Measurements from ENCODE around the gene GDF3.

GDF3 gene

DNA sequence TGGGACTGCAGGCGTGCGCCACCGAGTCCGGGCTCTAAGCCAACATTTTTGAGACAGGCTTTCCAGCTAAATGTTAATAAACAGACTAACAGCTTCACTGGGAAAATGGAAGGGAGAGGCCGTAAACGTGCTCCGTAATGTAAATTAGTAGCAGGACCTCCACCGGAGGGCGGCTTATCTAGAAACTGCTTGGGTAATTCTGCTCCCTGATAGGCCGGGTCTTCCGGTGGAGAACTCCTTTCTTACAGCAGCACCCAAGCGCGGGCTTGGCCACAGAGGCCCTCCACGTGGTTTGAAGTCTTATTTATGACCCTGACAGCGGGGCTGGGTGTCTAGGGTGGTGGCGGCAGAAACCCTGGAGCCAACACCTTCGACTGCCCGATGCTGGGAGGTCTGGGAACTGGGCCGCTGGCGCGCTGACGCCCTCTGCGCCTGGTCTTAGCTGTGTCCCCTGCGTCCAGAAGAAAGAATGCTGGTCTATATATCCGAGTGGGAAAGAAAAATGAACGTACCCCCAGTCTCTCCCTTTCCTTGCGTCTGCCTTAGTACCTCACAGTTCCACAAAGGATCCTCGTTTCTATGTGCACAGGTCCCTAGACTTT is 17.4 kb upstream of the GDF3 start:
- Histone ChIP-seq H3K4me1 (ENCODE audit: control insufficient read depth, insufficient read depth, low read depth, low read length) (no peaks in the 10 kb centered on the region), H3K18ac (ENCODE audit: low read depth in 1 of 2, low read length in 2 of 2) (no peak overlapping the region), H3K4ac (ENCODE audit: low read depth in 1 of 2, low read length in 2 of 2) (no peak overlapping the region), H2BK5ac (ENCODE audit: low read depth, low read length, poor library complexity, severe bottlenecking) (no peak overlapping the region), H3K79me1 (replicated peaks; ENCODE audit: low read length, poor library complexity, severe bottlenecking) (no peaks in the 10 kb centered on the region), H3K27me3 (ENCODE audit: control insufficient read depth in 1 of 2, insufficient read depth in 1 of 2, low read length in 2 of 2) (peaks cover 0 to 6% of the 10 kb centered on the region in 2 experiments), H2BK120ac (ENCODE audit: low read depth, low read length) (no peak overlapping the region), H3K9ac (ENCODE audit: low read length) (no peak overlapping the region), H3K23ac (ENCODE audit: low read length in 2 of 2) (no peak overlapping the region), H2BK12ac (ENCODE audit: low read length in 2 of 2) (no peak overlapping the region), H3K4me2 (ENCODE audit: low read length, poor library complexity, severe bottlenecking) (no peak overlapping the region), H2BK15ac (ENCODE audit: low read depth, poor library complexity, severe bottlenecking) (no peak overlapping the region), H3K9me3 (ENCODE audit: control insufficient read depth, low read length) (no peaks in the 10 kb centered on the region), H3K14ac (ENCODE audit: low read length in 2 of 2) (no peak overlapping the region), H3K4me3 (ENCODE audit: insufficient read depth in 1 of 2, low read depth in 1 of 2, low read length in 2 of 2) (no peak overlapping the region), H2AFZ (ENCODE audit: low read depth, low read length) (no peak overlapping the region), H4K91ac (ENCODE audit: low read length) (no peak overlapping the region), H4K8ac (ENCODE audit: low read length) (no peak overlapping the region), H2AK5ac (ENCODE audit: low read length, severe bottlenecking) (no peak overlapping the region), H3K36me3 (ENCODE audit: control insufficient read depth in 1 of 2, insufficient read depth in 2 of 2, low read depth in 1 of 2, low read length in 2 of 2) (no peaks in the 10 kb centered on the region), H3K27ac (ENCODE audit: low read length, poor library complexity, severe bottlenecking) (no peak overlapping the region)
- 90% methylated on average over 27 of the region's 28 CpGs for WGBS
- DNase-seq: no peak

DNA sequence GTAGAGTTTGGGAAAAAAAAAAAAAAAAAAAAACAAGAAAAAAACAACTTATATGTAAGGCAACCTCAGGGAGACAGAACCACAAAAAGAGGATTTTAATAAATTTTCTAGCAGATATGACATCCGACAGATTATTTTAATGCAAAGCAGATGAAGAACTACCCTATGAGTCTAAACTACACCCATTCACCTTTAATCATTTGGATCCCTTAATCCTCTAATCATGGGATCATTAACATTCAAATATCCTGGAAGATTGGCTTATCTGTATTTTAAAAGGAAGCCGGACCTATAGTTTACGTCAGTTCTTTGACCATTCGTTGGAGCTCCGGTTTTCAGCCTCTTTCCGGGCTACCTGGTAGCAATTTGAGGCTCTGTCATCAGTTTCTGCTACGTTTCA is 15.6 kb upstream of the GDF3 start, which contains the start of gene DPPA3:
DPPA3 (plus strand) TSS at position 301 of the 400 bp plus-strand sequence. CDS start 138 bp downstream, outside the sequence.
- Histone ChIP-seq H3K79me1 (replicated peaks; ENCODE audit: low read length, poor library complexity, severe bottlenecking) (no peaks in the 10 kb centered on the region), H4K8ac (ENCODE audit: low read length) (no peak within 1 kb of the TSS), H3K4me1 (ENCODE audit: control insufficient read depth, insufficient read depth, low read depth, low read length) (no peaks in the 10 kb centered on the region), H3K36me3 (ENCODE audit: control insufficient read depth in 1 of 2, insufficient read depth in 2 of 2, low read depth in 1 of 2, low read length in 2 of 2) (no peaks in the 10 kb centered on the region), H3K27me3 (ENCODE audit: control insufficient read depth in 1 of 2, insufficient read depth in 1 of 2, low read length in 2 of 2) (peaks cover 0 to 6% of the 10 kb centered on the region in 2 experiments), H3K9ac (ENCODE audit: low read length) (no peak within 1 kb of the TSS), H2BK120ac (ENCODE audit: low read depth, low read length) (no peak within 1 kb of the TSS), H3K23ac (ENCODE audit: low read length in 2 of 2) (no peak within 1 kb of the TSS), H2BK12ac (ENCODE audit: low read length in 2 of 2) (no peak within 1 kb of the TSS), H3K4ac (ENCODE audit: low read depth in 1 of 2, low read length in 2 of 2) (no peak within 1 kb of the TSS), H2AK5ac (ENCODE audit: low read length, severe bottlenecking) (no peak within 1 kb of the TSS), H2BK15ac (ENCODE audit: low read depth, poor library complexity, severe bottlenecking) (no peak within 1 kb of the TSS), H3K4me3 (ENCODE audit: insufficient read depth in 1 of 2, low read depth in 1 of 2, low read length in 2 of 2) (no peak within 1 kb of the TSS), H2AFZ (ENCODE audit: low read depth, low read length) (no peak within 1 kb of the TSS), H3K18ac (ENCODE audit: low read depth in 1 of 2, low read length in 2 of 2) (no peak within 1 kb of the TSS), H3K9me3 (ENCODE audit: control insufficient read depth, low read length) (no peaks in the 10 kb centered on the region), H2BK5ac (ENCODE audit: low read depth, low read length, poor library complexity, severe bottlenecking) (no peak within 1 kb of the TSS), H3K14ac (ENCODE audit: low read length in 2 of 2) (no peak within 1 kb of the TSS), H3K4me2 (ENCODE audit: low read length, poor library complexity, severe bottlenecking) (no peak within 1 kb of the TSS), H3K27ac (ENCODE audit: low read length, poor library complexity, severe bottlenecking) (no peak within 1 kb of the TSS), H4K91ac (ENCODE audit: low read length) (no peak within 1 kb of the TSS)
- no peak for DNase-seq
- 91% methylated on average over 7 of the region's 7 CpGs for WGBS

DNA sequence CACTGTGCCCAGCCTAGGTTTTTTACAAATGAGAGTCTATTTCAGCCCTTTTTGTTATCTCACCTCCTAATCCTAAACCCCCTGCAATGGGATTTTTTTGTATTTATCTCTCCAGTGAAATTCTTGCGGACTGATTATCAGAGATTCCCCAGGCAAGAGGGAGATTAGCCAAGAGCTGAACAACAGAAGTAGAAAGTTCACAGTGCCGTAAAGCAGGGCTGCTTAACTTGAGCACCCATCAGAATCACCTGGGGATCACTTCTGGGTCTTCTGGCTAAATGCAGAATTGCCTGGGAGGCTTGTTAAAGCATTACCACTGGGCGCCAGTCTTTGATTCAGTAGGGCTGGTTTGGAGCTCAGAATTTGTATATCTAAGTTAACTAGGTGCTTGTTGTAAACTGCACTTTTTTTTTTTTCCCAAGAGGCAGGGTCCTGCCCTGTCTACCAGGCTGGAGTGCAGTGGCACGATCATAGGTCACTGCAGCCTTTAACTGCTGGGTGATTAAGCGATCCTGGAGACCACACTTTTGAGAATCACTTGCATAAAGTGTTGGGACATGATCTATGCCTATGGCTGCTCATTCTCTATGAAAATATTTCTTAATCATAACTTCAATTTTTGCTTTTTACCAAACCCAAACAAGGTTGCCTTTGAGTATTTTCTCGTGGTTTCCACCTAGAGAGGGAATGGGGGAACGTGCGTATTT is 14.5 kb upstream of the GDF3 start:
- Histone ChIP-seq H2BK120ac (ENCODE audit: low read depth, low read length) (no peak overlapping the region), H3K14ac (ENCODE audit: low read length in 2 of 2) (no peak overlapping the region), H2BK15ac (ENCODE audit: low read depth, poor library complexity, severe bottlenecking) (no peak overlapping the region), H2BK12ac (ENCODE audit: low read length in 2 of 2) (no peak overlapping the region), H3K9ac (ENCODE audit: low read length) (no peak overlapping the region), H2BK5ac (ENCODE audit: low read depth, low read length, poor library complexity, severe bottlenecking) (no peak overlapping the region), H3K79me1 (replicated peaks; ENCODE audit: low read length, poor library complexity, severe bottlenecking) (no peaks in the 10 kb centered on the region), H3K23ac (ENCODE audit: low read length in 2 of 2) (no peak overlapping the region), H3K18ac (ENCODE audit: low read depth in 1 of 2, low read length in 2 of 2) (no peak overlapping the region), H3K4ac (ENCODE audit: low read depth in 1 of 2, low read length in 2 of 2) (no peak overlapping the region), H4K8ac (ENCODE audit: low read length) (no peak overlapping the region), H3K27me3 (ENCODE audit: control insufficient read depth in 1 of 2, insufficient read depth in 1 of 2, low read length in 2 of 2) (peaks cover 0 to 6% of the 10 kb centered on the region in 2 experiments), H3K27ac (ENCODE audit: low read length, poor library complexity, severe bottlenecking) (no peak overlapping the region), H3K4me1 (ENCODE audit: control insufficient read depth, insufficient read depth, low read depth, low read length) (no peaks in the 10 kb centered on the region), H2AK5ac (ENCODE audit: low read length, severe bottlenecking) (no peak overlapping the region), H3K36me3 (ENCODE audit: control insufficient read depth in 1 of 2, insufficient read depth in 2 of 2, low read depth in 1 of 2, low read length in 2 of 2) (no peaks in the 10 kb centered on the region), H3K4me3 (ENCODE audit: insufficient read depth in 1 of 2, low read depth in 1 of 2, low read length in 2 of 2) (no peak overlapping the region), H3K4me2 (ENCODE audit: low read length, poor library complexity, severe bottlenecking) (no peak overlapping the region), H2AFZ (ENCODE audit: low read depth, low read length) (no peak overlapping the region), H3K9me3 (ENCODE audit: control insufficient read depth, low read length) (no peaks in the 10 kb centered on the region), H4K91ac (ENCODE audit: low read length) (no peak overlapping the region)
- 67% methylated on average over 8 of the region's 8 CpGs for WGBS
- no peak for DNase-seq

DNA sequence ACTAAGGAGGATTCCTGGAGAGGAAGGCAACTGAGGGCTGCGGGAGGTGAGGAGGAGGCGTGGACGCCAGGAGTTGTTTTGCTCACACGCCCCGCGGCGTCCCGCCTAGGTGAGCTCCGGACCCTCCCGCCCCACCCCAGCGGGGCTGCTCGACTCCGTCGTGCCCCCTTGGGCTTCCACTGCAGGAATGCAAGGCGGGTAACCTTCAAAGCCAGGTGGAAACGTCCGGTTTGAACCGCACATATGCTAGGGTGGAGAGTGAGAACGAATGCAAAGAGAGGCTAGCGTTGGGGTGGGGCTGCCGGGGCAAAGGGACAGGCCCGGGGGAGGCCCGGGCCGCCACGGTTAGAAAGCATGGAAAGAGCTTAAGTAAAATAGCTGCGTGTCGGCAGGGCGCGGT is 10.3 kb upstream of the GDF3 start:
- no peak for DNase-seq
- Histone ChIP-seq H3K27ac (ENCODE audit: low read length, poor library complexity, severe bottlenecking) (no peak overlapping the region), H3K4me1 (ENCODE audit: control insufficient read depth, insufficient read depth, low read depth, low read length) (no peaks in the 10 kb centered on the region), H3K23ac (ENCODE audit: low read length in 2 of 2) (no peak overlapping the region), H3K4ac (ENCODE audit: low read depth in 1 of 2, low read length in 2 of 2) (no peak overlapping the region), H2BK5ac (ENCODE audit: low read depth, low read length, poor library complexity, severe bottlenecking) (no peak overlapping the region), H4K8ac (ENCODE audit: low read length) (no peak overlapping the region), H3K9me3 (ENCODE audit: control insufficient read depth, low read length) (no peaks in the 10 kb centered on the region), H3K9ac (ENCODE audit: low read length) (no peak overlapping the region), H2BK12ac (ENCODE audit: low read length in 2 of 2) (no peak overlapping the region), H2BK15ac (ENCODE audit: low read depth, poor library complexity, severe bottlenecking) (peak overlapping the region; percentile 23), H3K4me2 (ENCODE audit: low read length, poor library complexity, severe bottlenecking) (no peak overlapping the region), H2BK120ac (ENCODE audit: low read depth, low read length) (no peak overlapping the region), H2AK5ac (ENCODE audit: low read length, severe bottlenecking) (no peak overlapping the region), H3K79me1 (replicated peaks; ENCODE audit: low read length, poor library complexity, severe bottlenecking) (no peaks in the 10 kb centered on the region), H4K91ac (ENCODE audit: low read length) (no peak overlapping the region), H3K18ac (ENCODE audit: low read depth in 1 of 2, low read length in 2 of 2) (no peak overlapping the region), H2AFZ (ENCODE audit: low read depth, low read length) (no peak overlapping the region), H3K4me3 (ENCODE audit: insufficient read depth in 1 of 2, low read depth in 1 of 2, low read length in 2 of 2) (no peak overlapping the region), H3K14ac (ENCODE audit: low read length in 2 of 2) (no peak overlapping the region), H3K36me3 (ENCODE audit: control insufficient read depth in 1 of 2, insufficient read depth in 2 of 2, low read depth in 1 of 2, low read length in 2 of 2) (no peaks in the 10 kb centered on the region), H3K27me3 (ENCODE audit: control insufficient read depth in 1 of 2, insufficient read depth in 1 of 2, low read length in 2 of 2) (peaks cover 0 to 6% of the 10 kb centered on the region in 2 experiments)
- 94% methylated on average over 29 of the region's 29 CpGs for WGBS

Data from mesenchymal stem cell (in vitro differentiated cells and primary cell).